ENCODE data around the gene CDK5RAP2. TPM values are rescaled to one million over a fixed set of nuclear protein-coding genes. Genes with fewer than 3 reads are reported as not detected.
"Not testable (repeated sequence)": the region's sequence is repeated elsewhere in the genome, so short reads cannot be mapped to it uniquely, and the experiment has no call there.

The CDK5RAP2 gene
- total RNA-seq, 2 experiments from 2014 or later, result 75.3 to 75.9 TPM

GRCh38 chr9:120522032-120522431, 57.9 kb downstream of the CDK5RAP2 start:
- H3K27me3 Mint-ChIP-seq, result no peaks in the 10 kb centered on the region
- no peaks in the 10 kb centered on the region for H3K4me1 Mint-ChIP-seq (ENCODE audit: low read depth)
- ChIA-PET POLR2A (no interaction called here), CTCF (no interaction called here)
- H3K27ac Mint-ChIP-seq, result no peak overlapping the region
- no peak overlapping the region for H3K4me3 Mint-ChIP-seq
- no peak for DNase-seq
- peaks cover 63% of the 10 kb centered on the region for H3K36me3 Mint-ChIP-seq
- intact Hi-C loops (cut with micrococcal nuclease), result no loop called here
- no peaks in the 10 kb centered on the region for H3K9me3 Mint-ChIP-seq

- Mint-ChIP-seq H3K4me3 (no peak overlapping the region), H3K9me3 (peaks cover under 1% of the 10 kb centered on the region), H3K27me3 (no peaks in the 10 kb centered on the region), H3K27ac (no peak overlapping the region), H3K36me3 (peaks cover 61% of the 10 kb centered on the region), H3K4me1 (ENCODE audit: low read depth) (no peaks in the 10 kb centered on the region)
- no peak for DNase-seq
- intact Hi-C loops (cut with micrococcal nuclease), result no loop called here
- POLR2A ChIA-PET, result no interaction called here
- CTCF ChIA-PET, result no interaction called here
Observed at GRCh38 chr9:120521101-120521500, 58.9 kb downstream of the CDK5RAP2 start.

- intact Hi-C loops (cut with micrococcal nuclease); H3K4me3 Mint-ChIP-seq; H3K9me3 Mint-ChIP-seq; POLR2A ChIA-PET; H3K27me3 Mint-ChIP-seq; CTCF ChIA-PET; DNase-seq; H3K4me1 Mint-ChIP-seq (ENCODE audit: low read depth); H3K27ac Mint-ChIP-seq: not testable (repeated sequence)
- H3K36me3 Mint-ChIP-seq, result peaks cover 72% of the 10 kb centered on the region
Observed at GRCh38 chr9:120515996-120516395, 64.0 kb downstream of the CDK5RAP2 start.

- intact Hi-C loops (cut with micrococcal nuclease); H3K4me3 Mint-ChIP-seq; H3K9me3 Mint-ChIP-seq; POLR2A ChIA-PET; H3K27me3 Mint-ChIP-seq; H3K27ac Mint-ChIP-seq; CTCF ChIA-PET; DNase-seq; H3K4me1 Mint-ChIP-seq (ENCODE audit: low read depth): not testable (repeated sequence)
- H3K36me3 Mint-ChIP-seq, result peaks cover 74% of the 10 kb centered on the region
Observed at GRCh38 chr9:120515481-120515880, 64.5 kb downstream of the CDK5RAP2 start.

- H3K4me1 Mint-ChIP-seq (ENCODE audit: low read depth), result no peaks in the 10 kb centered on the region
- no peak overlapping the region for H3K27ac Mint-ChIP-seq
- ChIA-PET CTCF (no interaction called here), POLR2A (no interaction called here)
- peaks cover 80% of the 10 kb centered on the region for H3K36me3 Mint-ChIP-seq
- no peak for DNase-seq
- intact Hi-C loops (cut with micrococcal nuclease), result no loop called here
- no peak overlapping the region for H3K4me3 Mint-ChIP-seq
- H3K9me3 Mint-ChIP-seq, result peaks cover 2% of the 10 kb centered on the region
- H3K27me3 Mint-ChIP-seq, result no peaks in the 10 kb centered on the region
Observed at GRCh38 chr9:120514405-120514804, 65.6 kb downstream of the CDK5RAP2 start.

- Mint-ChIP-seq H3K27ac (no peak overlapping the region), H3K36me3 (peaks cover 83% of the 10 kb centered on the region)
Observed at GRCh38 chr9:120513825-120514396, 66.1 kb downstream of the CDK5RAP2 start.

GRCh38 chr9:120510816-120511215, 69.2 kb downstream of the CDK5RAP2 start:
- no peak for DNase-seq
- ChIA-PET CTCF (interaction anchor here (1.8 kb wide), 1 partner anchor 33 kb away, joined by 6 read pairs; no protein-coding TSS in a partner anchor), POLR2A (interaction anchor here (0.5 kb wide), 1 partner anchor 142 kb away, joined by 4 read pairs; no protein-coding TSS in a partner anchor)
- H3K9me3 Mint-ChIP-seq, result peaks cover 6% of the 10 kb centered on the region
- peaks cover 4% of the 10 kb centered on the region for H3K4me1 Mint-ChIP-seq (ENCODE audit: low read depth)
- H3K36me3 Mint-ChIP-seq, result peaks cover 83% of the 10 kb centered on the region
- no peaks in the 10 kb centered on the region for H3K27me3 Mint-ChIP-seq
- H3K4me3 Mint-ChIP-seq, result no peak overlapping the region
- intact Hi-C loops (cut with micrococcal nuclease), result no loop called here
- no peak overlapping the region for H3K27ac Mint-ChIP-seq

More at GRCh38 chr9:120513825-120514396, 66.1 kb downstream of the CDK5RAP2 start:
- CTCF ChIA-PET, result no interaction called here
- H3K4me3 Mint-ChIP-seq, result no peak overlapping the region
- no peaks in the 10 kb centered on the region for H3K4me1 Mint-ChIP-seq (ENCODE audit: low read depth)
- DNase-seq, result no peak
- POLR2A ChIA-PET, result no interaction called here
- intact Hi-C loops (cut with micrococcal nuclease), result no loop called here
- H3K9me3 Mint-ChIP-seq, result peaks cover 2% of the 10 kb centered on the region
- H3K27me3 Mint-ChIP-seq, result no peaks in the 10 kb centered on the region

GRCh38 chr9:120507936-120508510, 71.9 kb downstream of the CDK5RAP2 start:
- ChIA-PET CTCF (no interaction called here), POLR2A (no interaction called here)
- intact Hi-C loops (cut with micrococcal nuclease), result no loop called here
- Mint-ChIP-seq H3K27me3 (no peaks in the 10 kb centered on the region), H3K9me3 (peaks cover 6% of the 10 kb centered on the region), H3K4me3 (no peak overlapping the region), H3K27ac (no peak overlapping the region), H3K36me3 (peaks cover 67% of the 10 kb centered on the region), H3K4me1 (ENCODE audit: low read depth) (peaks cover 18% of the 10 kb centered on the region)
- DNase-seq, result no peak

- intact Hi-C loops (cut with micrococcal nuclease), result no loop called here
- H3K4me1 Mint-ChIP-seq (ENCODE audit: low read depth), result peaks cover 18% of the 10 kb centered on the region
- no peak overlapping the region for H3K27ac Mint-ChIP-seq
Observed at GRCh38 chr9:120505186-120505585, 74.8 kb downstream of the CDK5RAP2 start.

GRCh38 chr9:120500733-120501132, 79.2 kb downstream of the CDK5RAP2 start:
- intact Hi-C loops (cut with micrococcal nuclease), result no loop called here
- H3K4me3 Mint-ChIP-seq, result no peak overlapping the region
- no peaks in the 10 kb centered on the region for H3K9me3 Mint-ChIP-seq
- no peak for DNase-seq
- no peaks in the 10 kb centered on the region for H3K27me3 Mint-ChIP-seq
- H3K4me1 Mint-ChIP-seq (ENCODE audit: low read depth), result peaks cover 13% of the 10 kb centered on the region
- CTCF ChIA-PET, result interaction anchor here (2.7 kb wide), 1 partner anchor 23 kb away, joined by 8 read pairs; no protein-coding TSS in a partner anchor
- POLR2A ChIA-PET, result no interaction called here
- H3K27ac Mint-ChIP-seq, result no peak overlapping the region
- H3K36me3 Mint-ChIP-seq, result peaks cover 27% of the 10 kb centered on the region

More at GRCh38 chr9:120505186-120505585, 74.8 kb downstream of the CDK5RAP2 start:
- Mint-ChIP-seq H3K9me3 (peaks cover 6% of the 10 kb centered on the region), H3K4me3 (no peak overlapping the region), H3K27me3 (no peaks in the 10 kb centered on the region), H3K36me3 (peaks cover 52% of the 10 kb centered on the region)
- ChIA-PET POLR2A (no interaction called here), CTCF (interaction anchor here (1.3 kb wide), 1 partner anchor 26 kb away, joined by 4 read pairs; no protein-coding TSS in a partner anchor)
- DNase-seq, result no peak

GRCh38 chr9:120497865-120498264, 82.1 kb downstream of the CDK5RAP2 start:
- H3K27ac Mint-ChIP-seq; CTCF ChIA-PET; H3K9me3 Mint-ChIP-seq; H3K27me3 Mint-ChIP-seq; DNase-seq; POLR2A ChIA-PET; intact Hi-C loops (cut with micrococcal nuclease); H3K4me1 Mint-ChIP-seq (ENCODE audit: low read depth); H3K4me3 Mint-ChIP-seq: not testable (repeated sequence)
- peaks cover 24% of the 10 kb centered on the region for H3K36me3 Mint-ChIP-seq

- DNase-seq; intact Hi-C loops (cut with micrococcal nuclease); H3K4me1 Mint-ChIP-seq (ENCODE audit: low read depth); CTCF ChIA-PET; POLR2A ChIA-PET; H3K27ac Mint-ChIP-seq; H3K4me3 Mint-ChIP-seq; H3K27me3 Mint-ChIP-seq; H3K9me3 Mint-ChIP-seq: not testable (repeated sequence)
- H3K36me3 Mint-ChIP-seq, result peaks cover 21% of the 10 kb centered on the region
Observed at GRCh38 chr9:120496438-120496837, 83.5 kb downstream of the CDK5RAP2 start.
